Measurements from ENCODE around the gene TTLL11. TPM values are rescaled to one million over a fixed set of nuclear protein-coding genes. Genes with fewer than 3 reads are reported as not detected.

TTLL11 gene
- total RNA-seq, 1 donor from 2014 or later, result 23.9 TPM

DNA sequence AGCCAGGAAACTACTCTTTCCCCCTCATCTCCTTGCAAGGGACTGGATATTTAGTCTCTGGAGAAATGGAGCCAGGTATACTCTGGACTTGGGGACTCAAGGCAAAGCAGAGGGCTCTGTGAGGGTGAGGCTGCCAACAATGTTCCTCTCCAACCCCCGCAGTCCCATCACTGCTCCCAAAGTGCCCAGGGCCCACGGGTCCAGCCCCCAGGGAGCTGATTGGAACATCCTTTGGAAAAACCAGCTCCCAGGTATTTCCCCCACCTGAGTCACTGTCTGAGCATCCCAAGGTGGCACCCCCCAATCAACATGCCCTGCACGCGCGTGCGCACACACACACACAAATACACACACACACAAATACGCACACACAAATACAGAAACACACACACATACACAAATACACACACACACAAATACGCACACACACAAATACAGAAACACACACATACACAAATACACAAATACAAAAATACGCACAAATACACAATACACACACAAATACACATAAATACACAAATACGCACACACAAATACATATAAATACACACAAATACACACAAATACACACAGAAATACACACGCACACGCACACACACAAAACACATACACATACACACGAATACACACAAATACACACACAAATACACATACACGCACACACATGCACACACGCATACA is 304.3 kb downstream of the TTLL11 start:
- Mint-ChIP-seq H3K36me3 (ENCODE audit: unreplicated experiment) (no peaks in the 10 kb centered on the region), H3K9me3 (ENCODE audit: unreplicated experiment) (peaks cover 13% of the 10 kb centered on the region), H3K4me1 (ENCODE audit: low read depth, unreplicated experiment) (peaks cover 43% of the 10 kb centered on the region), H3K27ac (ENCODE audit: unreplicated experiment) (peak overlapping the region; percentile 43), H3K27me3 (ENCODE audit: unreplicated experiment) (peaks cover 11% of the 10 kb centered on the region), H3K4me3 (ENCODE audit: unreplicated experiment) (peak overlapping the region; percentile 30)
- TF ChIP-seq, protein P1, sequence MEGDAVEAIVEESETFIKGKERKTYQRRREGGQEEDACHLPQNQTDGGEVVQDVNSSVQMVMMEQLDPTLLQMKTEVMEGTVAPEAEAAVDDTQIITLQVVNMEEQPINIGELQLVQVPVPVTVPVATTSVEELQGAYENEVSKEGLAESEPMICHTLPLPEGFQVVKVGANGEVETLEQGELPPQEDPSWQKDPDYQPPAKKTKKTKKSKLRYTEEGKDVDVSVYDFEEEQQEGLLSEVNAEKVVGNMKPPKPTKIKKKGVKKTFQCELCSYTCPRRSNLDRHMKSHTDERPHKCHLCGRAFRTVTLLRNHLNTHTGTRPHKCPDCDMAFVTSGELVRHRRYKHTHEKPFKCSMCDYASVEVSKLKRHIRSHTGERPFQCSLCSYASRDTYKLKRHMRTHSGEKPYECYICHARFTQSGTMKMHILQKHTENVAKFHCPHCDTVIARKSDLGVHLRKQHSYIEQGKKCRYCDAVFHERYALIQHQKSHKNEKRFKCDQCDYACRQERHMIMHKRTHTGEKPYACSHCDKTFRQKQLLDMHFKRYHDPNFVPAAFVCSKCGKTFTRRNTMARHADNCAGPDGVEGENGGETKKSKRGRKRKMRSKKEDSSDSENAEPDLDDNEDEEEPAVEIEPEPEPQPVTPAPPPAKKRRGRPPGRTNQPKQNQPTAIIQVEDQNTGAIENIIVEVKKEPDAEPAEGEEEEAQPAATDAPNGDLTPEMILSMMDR (IDR thresholded peaks at IDR 0.05; ENCODE audit: partially characterized antibody, unreplicated experiment), result no peak
- no peak for DNase-seq

- Mint-ChIP-seq H3K9me3 (ENCODE audit: unreplicated experiment) (peaks cover 18% of the 10 kb centered on the region), H3K4me3 (ENCODE audit: unreplicated experiment) (no peak overlapping the region), H3K27me3 (ENCODE audit: unreplicated experiment) (peaks cover 16% of the 10 kb centered on the region), H3K27ac (ENCODE audit: unreplicated experiment) (peak overlapping the region; percentile 70), H3K36me3 (ENCODE audit: unreplicated experiment) (no peaks in the 10 kb centered on the region), H3K4me1 (ENCODE audit: low read depth, unreplicated experiment) (peaks cover 51% of the 10 kb centered on the region)
- no peak for DNase-seq
- TF ChIP-seq, protein P1 (IDR thresholded peaks at IDR 0.05; ENCODE audit: partially characterized antibody, unreplicated experiment), result no peak
Measured at GRCh38 chr9:121786998-121787422, 306.1 kb downstream of the TTLL11 start.

- H3K27me3 Mint-ChIP-seq (ENCODE audit: unreplicated experiment), result peaks cover 14% of the 10 kb centered on the region
- TF ChIP-seq, protein P1 (IDR thresholded peaks at IDR 0.05; ENCODE audit: partially characterized antibody, unreplicated experiment), result no peak
- H3K27ac Mint-ChIP-seq (ENCODE audit: unreplicated experiment), result peak overlapping the region; percentile 70
- no peak overlapping the region for H3K4me3 Mint-ChIP-seq (ENCODE audit: unreplicated experiment)
- H3K36me3 Mint-ChIP-seq (ENCODE audit: unreplicated experiment), result no peaks in the 10 kb centered on the region
- DNase-seq, result no peak
- peaks cover 18% of the 10 kb centered on the region for H3K9me3 Mint-ChIP-seq (ENCODE audit: unreplicated experiment)
- H3K4me1 Mint-ChIP-seq (ENCODE audit: low read depth, unreplicated experiment), result peaks cover 55% of the 10 kb centered on the region
Measured at GRCh38 chr9:121786543-121786948, 306.6 kb downstream of the TTLL11 start.

DNA sequence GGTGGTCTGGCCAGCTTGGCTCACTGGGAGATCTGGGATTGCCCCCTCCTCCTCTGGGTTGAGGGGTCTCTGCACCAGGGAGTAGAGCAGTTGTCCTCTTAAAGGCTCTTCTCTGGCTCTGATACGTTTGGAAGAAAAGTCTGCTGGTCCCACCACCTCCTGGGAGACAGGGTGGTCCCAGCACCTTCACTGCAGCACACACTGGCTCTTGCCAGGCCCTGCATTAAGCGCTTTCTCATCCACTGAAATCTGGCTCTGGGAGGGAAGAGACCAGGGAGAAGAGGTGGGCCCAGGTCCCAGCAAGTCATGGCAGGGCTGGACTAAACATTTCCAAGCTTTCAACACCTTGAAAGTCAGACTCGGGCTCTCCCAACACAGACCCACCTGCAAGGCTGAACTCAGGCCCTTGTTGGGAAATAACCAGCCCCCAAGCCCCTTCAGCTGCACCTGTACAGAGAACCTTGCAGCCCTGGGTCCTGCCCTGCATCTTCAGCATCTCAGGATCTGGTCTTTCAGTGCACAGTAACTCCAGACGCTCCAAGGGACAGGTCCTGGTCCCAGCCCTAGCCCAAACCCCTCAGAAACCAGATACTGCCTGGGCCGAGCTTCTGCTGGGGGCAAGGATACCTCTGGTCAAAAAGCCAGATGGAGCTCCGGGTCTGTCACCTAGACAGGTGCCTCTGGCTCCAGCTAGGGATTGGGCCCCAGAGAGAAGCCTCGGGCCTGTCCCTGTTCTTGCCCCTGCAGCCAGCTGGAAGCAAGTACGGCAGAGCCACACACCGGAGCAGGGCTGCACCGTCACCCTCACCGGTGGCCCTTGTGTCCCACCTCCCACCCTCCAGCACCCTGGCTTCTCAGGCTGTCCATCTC is 307.2 kb downstream of the TTLL11 start:
- Mint-ChIP-seq H3K4me1 (ENCODE audit: low read depth, unreplicated experiment) (peaks cover 60% of the 10 kb centered on the region), H3K27ac (ENCODE audit: unreplicated experiment) (peak overlapping the region; percentile 91), H3K36me3 (ENCODE audit: unreplicated experiment) (no peaks in the 10 kb centered on the region), H3K4me3 (ENCODE audit: unreplicated experiment) (no peak overlapping the region), H3K27me3 (ENCODE audit: unreplicated experiment) (peaks cover 13% of the 10 kb centered on the region), H3K9me3 (ENCODE audit: unreplicated experiment) (peaks cover 17% of the 10 kb centered on the region)
- TF ChIP-seq, protein P1 (IDR thresholded peaks at IDR 0.05; ENCODE audit: partially characterized antibody, unreplicated experiment), result no peak
- DNase-seq, result no peak

Data from glutamatergic neuron (in vitro differentiated cells).